Measurements from ENCODE around the gene NFE2L1. TPM values are rescaled to one million over a fixed set of nuclear protein-coding genes. Genes with fewer than 3 reads are reported as not detected.
A peak's percentile ranks its signal among the peaks of the same experiment; 100 is the strongest.

NFE2L1 gene
- total RNA-seq, 1 experiment from 2014 or later: 91.7 TPM

DNA sequence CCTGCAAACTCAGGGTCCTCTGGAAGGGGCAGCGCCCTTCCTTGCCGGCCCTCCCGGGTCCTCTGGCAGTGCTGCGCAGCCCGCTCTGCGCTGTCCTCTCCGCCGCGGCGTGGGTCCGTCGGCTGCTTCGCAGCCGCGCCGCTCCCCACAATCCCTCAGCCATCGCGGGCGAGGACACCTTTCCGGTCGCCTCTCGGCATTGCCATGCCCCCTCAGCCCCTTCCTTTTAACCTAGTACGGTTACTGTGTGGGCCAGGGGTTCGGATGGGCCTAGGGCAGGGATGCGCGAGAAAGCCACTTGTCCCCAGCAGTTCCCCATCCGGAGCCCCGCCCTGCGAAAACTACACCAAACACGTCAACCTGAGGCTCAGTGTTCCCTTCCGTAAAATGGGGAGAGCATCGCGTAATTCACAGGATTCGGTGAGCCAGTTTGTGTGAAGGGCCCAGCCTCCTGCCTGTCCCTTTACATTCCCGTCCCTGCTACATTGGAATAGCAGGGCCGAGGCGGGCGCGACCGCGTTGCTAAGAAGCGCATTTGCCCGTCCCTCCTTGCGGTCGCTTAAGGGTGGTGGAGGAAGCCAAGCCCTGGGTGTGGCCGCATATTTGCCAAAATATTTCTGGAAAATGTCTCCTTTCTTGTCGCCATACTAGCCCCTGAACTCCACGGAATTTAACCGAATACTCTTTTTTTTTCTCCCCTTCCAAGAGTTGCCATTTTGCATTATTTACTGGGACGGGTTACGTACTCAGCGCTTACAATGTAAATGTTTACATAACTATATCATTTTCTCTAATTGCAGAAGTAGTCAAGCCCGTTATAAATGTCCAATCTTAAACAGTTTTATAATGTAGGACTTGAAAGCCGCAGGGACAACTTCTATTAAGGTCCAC lies 23.8 kb upstream of the NFE2L1 start:
- Histone ChIP-seq H3K36me3 (ENCODE audit: low read depth) (no peaks in the 10 kb centered on the region), H3K79me2 (ENCODE audit: low read depth) (no peaks in the 10 kb centered on the region), H3K9me2 (ENCODE audit: insufficient read depth) (no peaks in the 10 kb centered on the region), H4K20me1 (ENCODE audit: insufficient read depth) (no peaks in the 10 kb centered on the region), H3K4me1 (replicated peaks; ENCODE audit: insufficient read depth) (peaks cover 27% of the 10 kb centered on the region), H3K27me3 (ENCODE audit: insufficient read depth, low read depth) (no peaks in the 10 kb centered on the region), H3F3A (ENCODE audit: insufficient read depth, low read depth) (peaks cover 34% of the 10 kb centered on the region), H3K9me3 (ENCODE audit: insufficient read depth, low read depth) (no peaks in the 10 kb centered on the region), H3K27ac (peak overlapping the region; percentile 84), H2AFZ (peak overlapping the region; percentile 72), H3K4me2 (peak overlapping the region; percentile 100), H3K4me3 (peak overlapping the region; percentile 68)
- TF ChIP-seq, protein P1, sequence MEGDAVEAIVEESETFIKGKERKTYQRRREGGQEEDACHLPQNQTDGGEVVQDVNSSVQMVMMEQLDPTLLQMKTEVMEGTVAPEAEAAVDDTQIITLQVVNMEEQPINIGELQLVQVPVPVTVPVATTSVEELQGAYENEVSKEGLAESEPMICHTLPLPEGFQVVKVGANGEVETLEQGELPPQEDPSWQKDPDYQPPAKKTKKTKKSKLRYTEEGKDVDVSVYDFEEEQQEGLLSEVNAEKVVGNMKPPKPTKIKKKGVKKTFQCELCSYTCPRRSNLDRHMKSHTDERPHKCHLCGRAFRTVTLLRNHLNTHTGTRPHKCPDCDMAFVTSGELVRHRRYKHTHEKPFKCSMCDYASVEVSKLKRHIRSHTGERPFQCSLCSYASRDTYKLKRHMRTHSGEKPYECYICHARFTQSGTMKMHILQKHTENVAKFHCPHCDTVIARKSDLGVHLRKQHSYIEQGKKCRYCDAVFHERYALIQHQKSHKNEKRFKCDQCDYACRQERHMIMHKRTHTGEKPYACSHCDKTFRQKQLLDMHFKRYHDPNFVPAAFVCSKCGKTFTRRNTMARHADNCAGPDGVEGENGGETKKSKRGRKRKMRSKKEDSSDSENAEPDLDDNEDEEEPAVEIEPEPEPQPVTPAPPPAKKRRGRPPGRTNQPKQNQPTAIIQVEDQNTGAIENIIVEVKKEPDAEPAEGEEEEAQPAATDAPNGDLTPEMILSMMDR (conservative IDR thresholded peaks at IDR 0.05): no peak
- TF ChIP-seq EZH2 (IDR thresholded peaks at IDR 0.05; ENCODE audit: low read depth): no peak
- ChIA-PET POLR2A (ENCODE audit: unreplicated experiment) (interaction anchor here (0.6 to 0.7 kb wide), 3 partner anchors 36 to 850 kb away, joined by 3 to 6 read pairs (median 5); no protein-coding TSS in a partner anchor), CTCF (interaction anchor here (0.8 to 1.3 kb wide), 3 partner anchors 51 to 309 kb away, joined by 3 to 4 read pairs (median 4); no protein-coding TSS in a partner anchor)
- BruUV-seq (replicated peaks): TSS peak; percentile 86
- peak; percentile 84 to 88 for DNase-seq
- intact Hi-C loops (cut with micrococcal nuclease; ENCODE audit: unreplicated experiment): loop anchor here (1.0 to 10.0 kb wide), 8 partner anchors 107 to 1010 kb away; no protein-coding TSS in a partner anchor

DNA sequence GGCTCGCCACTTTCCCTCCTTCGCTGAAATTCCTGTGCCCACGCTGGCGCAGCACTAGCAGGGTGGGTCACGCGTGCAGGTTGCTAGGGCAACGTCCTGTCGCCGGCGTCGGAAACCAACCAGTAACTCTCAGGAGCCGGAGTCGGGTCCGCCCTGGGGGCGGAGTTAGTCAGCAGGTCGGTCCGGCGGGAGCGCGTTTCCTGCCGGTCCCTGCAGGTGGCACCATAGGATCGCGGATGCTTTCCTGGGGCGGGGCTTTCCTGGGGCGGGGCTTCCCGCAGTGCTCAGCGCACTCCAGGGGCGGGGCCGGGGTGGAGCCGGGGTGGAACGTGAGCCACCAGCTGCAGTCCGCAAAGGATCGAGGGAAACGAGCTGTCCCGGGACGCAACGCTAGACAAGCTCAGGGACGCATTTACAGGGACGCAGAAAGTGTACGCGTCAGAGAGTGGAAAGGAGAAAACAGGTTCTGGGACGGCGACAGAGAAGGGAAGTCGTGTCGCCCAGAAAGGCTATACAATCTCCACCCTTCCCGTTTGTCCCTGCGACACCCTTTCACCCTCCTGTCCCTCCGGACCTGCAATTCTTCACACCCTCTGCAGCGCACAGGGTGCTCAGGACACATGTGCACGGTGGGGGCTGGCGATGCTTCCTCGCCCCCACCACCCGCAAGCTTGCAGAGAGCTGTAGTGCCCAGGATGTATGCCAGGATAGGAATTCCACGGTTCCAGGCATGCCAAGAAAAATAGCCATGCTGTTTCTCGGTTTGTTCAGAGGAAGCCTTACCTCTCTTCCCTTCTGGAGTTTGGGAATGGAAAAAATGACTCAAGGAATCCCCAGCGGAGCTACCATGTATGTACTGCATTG lies 22.9 kb upstream of the NFE2L1 start:
- POLR2A ChIA-PET (ENCODE audit: unreplicated experiment): interaction anchor here (0.6 kb wide), 4 partner anchors 22 to 849 kb away, joined by 3 to 6 read pairs (median 4); no protein-coding TSS in a partner anchor
- Histone ChIP-seq H3F3A (ENCODE audit: insufficient read depth, low read depth) (peaks cover 34% of the 10 kb centered on the region), H3K4me3 (peak overlapping the region; percentile 68), H3K27me3 (ENCODE audit: insufficient read depth, low read depth) (no peaks in the 10 kb centered on the region), H3K27ac (peak overlapping the region; percentile 84), H3K36me3 (ENCODE audit: low read depth) (no peaks in the 10 kb centered on the region), H3K4me2 (peak overlapping the region; percentile 100), H3K9me2 (ENCODE audit: insufficient read depth) (no peaks in the 10 kb centered on the region), H3K4me1 (replicated peaks; ENCODE audit: insufficient read depth) (peaks cover 27% of the 10 kb centered on the region), H4K20me1 (ENCODE audit: insufficient read depth) (no peaks in the 10 kb centered on the region), H2AFZ (peak overlapping the region; percentile 86), H3K9me3 (ENCODE audit: insufficient read depth, low read depth) (no peaks in the 10 kb centered on the region), H3K79me2 (ENCODE audit: low read depth) (no peaks in the 10 kb centered on the region)
- CTCF ChIA-PET: interaction anchor here (0.6 to 1.3 kb wide), 6 partner anchors 24 to 309 kb away, joined by 3 to 4 read pairs (median 4); no protein-coding TSS in a partner anchor
- intact Hi-C loops (cut with micrococcal nuclease; ENCODE audit: unreplicated experiment): loop anchor here (1.0 to 10.0 kb wide), 8 partner anchors 106 to 1010 kb away; no protein-coding TSS in a partner anchor
- BruUV-seq (replicated peaks): no TSS peak
- TF ChIP-seq EZH2 (IDR thresholded peaks at IDR 0.05; ENCODE audit: low read depth): no peak
- TF ChIP-seq, protein P1 (conservative IDR thresholded peaks at IDR 0.05): peak; percentile 87
- DNase-seq: peak; percentile 91 to 94

Measured in PC-9 (cell line).